Lower leg skin (tissue), 3 donors: ENCODE results near the gene JMJD7.

Source experiments
- CTCF ChIP-seq, 3 donors: fragments of 450-650 bp; IDR thresholded peaks; one replicate each; pipeline ENCODE4 v1.5.1; 2016; ENCODE audit warnings: antibody characterized with exemption in 3 of 3, mild to moderate bottlenecking in 3 of 3, moderate library complexity in 2 of 3
- POLR2A ChIP-seq, 2 donors: fragments of 450-650 bp; IDR thresholded peaks; one replicate each; pipeline ENCODE4 v1.6.1; 2016 to 2017; ENCODE audit warnings: antibody characterized with exemption in 2 of 2, mild to moderate bottlenecking in 1 of 2, moderate library complexity in 1 of 2

GRCh38 chr15:41876689-41877088 is 48.8 kb downstream of the JMJD7 start:
- TF ChIP-seq CTCF (IDR thresholded peaks at IDR 0.05) (no peak), POLR2A (IDR thresholded peaks at IDR 0.05) (no peak)
